ENCODE measurements around the gene RALGPS1. TPM values are rescaled to one million over a fixed set of nuclear protein-coding genes. Genes with fewer than 3 reads are reported as not detected.
"Not testable (repeated sequence)": the region's sequence is repeated elsewhere in the genome, so short reads cannot be mapped to it uniquely, and the experiment has no call there.

RALGPS1 gene
- total RNA-seq, 1 donor from 2014 or later: 21.1 TPM

DNA sequence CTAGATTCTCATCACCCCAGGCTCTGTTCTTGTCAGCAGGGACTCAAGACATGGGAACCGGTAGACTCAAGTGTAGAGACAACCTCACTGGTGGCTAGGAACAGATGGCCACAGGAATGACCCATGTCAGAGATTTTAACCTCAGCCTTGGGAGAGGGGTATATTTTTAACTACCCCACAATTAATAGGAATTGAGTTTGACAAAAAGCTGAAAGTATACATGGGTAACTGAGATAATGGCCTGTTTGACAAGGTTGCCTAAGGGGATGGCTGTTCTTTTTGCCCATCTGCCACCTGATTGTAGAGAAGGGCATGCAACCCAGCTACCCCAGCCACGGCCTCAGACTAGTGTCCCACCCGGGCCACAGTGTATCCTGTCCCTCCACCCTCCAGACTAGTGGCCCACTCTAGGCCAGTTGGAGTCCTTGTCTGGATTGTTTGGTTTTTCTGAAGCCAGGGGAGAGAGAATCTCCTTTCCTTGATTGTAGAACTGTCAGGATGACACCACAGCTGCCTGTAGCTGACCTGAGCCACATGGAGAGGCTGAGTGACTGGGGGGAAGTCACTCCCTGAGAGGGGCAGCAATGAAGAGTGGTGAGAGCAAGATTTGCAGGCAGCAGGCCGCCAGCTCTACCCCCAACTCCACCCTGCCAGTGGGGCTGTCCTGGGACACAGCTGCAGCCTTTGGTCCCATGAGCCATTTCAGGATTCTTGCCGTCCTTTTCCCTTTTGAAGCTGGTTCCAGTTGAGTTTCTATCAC is 222.5 kb downstream of the RALGPS1 start:
- ATAC-seq: no peak
- intact Hi-C loops (cut with micrococcal nuclease): no loop called here
- DNase-seq: no peak

DNA sequence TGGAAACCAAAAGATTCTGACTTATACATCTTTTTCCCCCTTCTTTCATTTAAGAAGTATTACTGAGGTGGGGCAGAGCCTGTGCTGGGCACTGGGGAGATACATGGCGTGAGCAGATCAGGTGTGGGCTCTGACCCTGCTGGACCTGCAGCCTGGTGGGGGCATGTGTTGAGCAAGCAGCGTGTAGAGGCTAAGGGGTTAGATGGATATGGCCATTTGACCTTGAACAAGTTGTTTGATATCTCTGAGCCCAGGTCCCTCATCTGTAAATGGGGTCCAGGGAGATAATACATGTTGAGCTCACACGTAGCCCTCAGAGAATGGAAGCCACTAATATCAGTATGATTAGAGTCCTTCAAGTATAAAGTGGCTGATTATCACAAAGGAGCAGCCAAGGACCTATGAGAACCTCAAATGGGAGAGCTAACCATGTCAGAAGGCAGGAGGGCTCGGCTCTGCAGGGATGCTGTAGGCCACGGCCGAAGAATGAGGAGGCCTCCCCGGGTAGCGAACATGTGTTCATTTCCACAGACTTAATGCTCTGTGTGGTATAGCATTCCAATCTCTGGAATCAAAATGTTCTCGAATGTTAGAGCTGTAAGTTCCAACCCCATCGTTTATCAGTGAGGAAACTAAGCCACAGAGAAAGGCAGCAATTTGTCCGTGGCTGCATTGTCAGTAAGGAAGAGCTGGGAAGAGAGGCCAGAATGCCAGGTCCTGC is 223.2 kb downstream of the RALGPS1 start:
- DNase-seq (no peak), ATAC-seq (no peak)
- intact Hi-C loops (cut with micrococcal nuclease): no loop called here

DNA sequence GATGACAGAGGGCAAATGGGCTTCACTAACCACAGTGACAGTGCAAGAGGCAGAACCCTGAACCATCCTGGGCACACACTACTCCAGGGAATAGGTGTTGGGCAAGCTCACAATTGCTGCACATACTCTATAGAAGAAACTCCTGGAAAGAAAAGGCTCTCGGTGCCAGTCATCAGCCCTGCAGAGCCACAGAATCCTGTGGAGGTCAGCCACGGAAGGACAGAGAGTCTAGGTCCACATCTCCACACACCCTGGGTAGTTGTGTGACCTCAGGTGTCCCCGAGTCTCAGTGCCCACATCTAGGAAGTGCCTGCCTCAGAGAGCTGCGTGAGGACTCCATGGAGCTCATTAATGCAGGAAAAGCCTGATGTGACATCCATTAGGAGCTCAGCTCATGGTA is 223.9 kb downstream of the RALGPS1 start:
- no peak for ATAC-seq
- intact Hi-C loops (cut with micrococcal nuclease): no loop called here
- DNase-seq: no peak

DNA sequence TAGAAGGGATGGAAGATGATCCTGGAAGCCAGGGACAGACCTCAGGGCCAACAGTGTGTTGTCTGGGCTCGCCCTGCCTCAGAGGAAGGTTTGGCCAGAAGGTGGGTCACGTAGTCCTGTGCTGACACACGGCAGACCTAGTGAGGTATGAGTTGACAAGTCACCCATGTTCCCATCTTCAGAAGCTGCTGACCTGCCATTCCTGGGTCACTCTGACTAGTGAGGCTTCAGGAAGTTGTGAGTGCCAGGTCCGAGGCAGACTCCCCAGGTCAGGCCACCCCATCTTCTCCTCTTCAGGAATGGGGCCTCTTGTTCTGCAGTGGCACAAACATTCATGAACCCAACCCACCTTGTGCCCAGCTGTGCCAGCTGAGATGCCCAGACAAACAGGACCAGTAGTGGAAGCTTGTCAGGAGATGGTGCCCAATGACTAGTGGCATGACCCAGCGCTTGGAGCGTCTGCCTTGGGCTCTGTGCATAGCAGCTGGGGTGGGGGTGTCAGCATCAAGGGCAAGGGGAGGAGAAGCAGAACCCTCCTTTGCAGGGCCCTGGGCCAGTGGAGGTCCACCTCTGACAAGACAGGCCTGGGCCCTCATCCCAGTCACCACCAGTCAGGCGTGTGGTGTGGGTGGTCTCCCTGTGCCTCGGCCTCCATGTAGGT is 224.6 kb downstream of the RALGPS1 start:
- no peak for DNase-seq
- intact Hi-C loops (cut with micrococcal nuclease): no loop called here
- ATAC-seq: no peak

DNA sequence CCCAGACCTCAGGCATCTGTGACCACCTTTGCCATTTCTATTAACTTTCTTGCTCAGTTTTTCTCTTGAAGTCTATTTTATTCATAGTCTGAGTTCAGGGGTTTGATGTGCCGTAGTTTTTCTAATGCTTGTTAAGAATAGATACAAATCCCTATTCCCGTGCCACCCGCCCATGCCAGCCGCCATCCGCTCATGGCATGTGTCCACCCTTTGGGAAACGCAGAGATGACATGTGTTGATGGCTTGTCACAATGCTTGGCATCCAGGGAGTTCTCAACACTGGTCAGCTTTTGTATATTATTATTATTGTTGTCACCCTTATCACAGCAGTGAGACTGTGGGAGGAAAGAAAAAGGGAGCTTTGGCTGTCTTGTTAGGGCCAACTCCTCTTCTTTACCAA is 225.2 kb downstream of the RALGPS1 start:
- ATAC-seq: no peak
- intact Hi-C loops (cut with micrococcal nuclease): no loop called here
- DNase-seq: no peak

DNA sequence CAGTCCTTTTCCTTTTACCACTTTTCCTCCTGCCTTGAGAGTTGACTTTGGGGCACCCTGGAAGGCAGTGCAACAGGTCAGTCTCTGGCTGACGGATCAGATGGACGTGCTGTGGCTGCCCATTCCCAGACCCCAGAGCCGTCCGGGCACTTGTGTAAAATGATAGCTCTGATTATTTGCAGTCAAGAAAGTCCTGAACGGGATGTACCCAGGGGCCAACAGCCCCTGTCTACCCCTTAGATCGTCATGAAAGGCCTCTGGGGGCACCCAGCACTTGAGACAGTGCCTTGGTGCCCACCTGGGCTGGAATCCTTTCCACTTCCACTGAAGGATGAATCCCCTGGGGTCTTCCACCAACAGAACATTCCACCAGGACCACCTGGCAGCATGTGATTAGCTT is 225.6 kb downstream of the RALGPS1 start:
- intact Hi-C loops (cut with micrococcal nuclease): no loop called here
- no peak for DNase-seq
- no peak for ATAC-seq

DNA sequence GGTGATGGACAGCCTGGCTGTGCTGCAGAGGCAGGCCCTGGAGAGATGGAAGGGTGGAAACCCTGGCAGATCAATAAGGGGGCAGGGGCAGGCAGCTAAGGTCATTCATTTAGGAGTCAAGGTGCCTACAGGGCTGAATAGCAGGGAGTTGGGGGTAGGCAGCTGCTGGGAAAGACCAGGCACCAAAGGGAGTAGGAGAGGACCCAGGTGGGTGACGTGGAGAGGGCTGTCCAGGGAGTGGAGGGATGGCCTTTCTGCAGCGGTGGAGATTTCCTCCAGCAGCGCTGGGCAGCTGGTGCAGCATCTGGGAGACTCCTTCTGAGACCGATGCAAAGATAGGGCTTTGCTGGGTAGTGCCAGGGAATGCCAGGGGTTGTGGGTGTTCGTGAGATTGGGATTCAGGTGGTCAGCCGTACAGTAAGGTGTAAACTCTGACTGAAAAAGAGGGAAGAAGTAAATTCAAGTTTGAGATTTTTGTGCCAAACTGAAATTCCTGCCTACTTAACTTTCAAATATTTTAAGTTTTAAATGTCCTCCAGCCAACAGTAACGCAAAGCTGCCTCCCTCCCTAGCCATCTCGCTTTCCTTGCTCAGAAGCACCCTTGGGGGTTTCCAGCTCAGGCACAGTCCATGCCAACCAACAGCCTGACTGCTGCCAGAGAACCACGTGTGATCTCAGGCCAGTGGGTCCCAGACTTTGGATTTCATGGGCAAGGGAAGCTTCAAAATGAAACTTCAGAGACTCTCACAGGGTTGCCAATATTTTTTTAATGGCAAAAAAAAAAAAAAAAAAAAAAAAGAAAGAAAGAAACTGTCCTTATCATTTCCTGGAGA is 226.5 kb downstream of the RALGPS1 start:
- DNase-seq: no peak
- intact Hi-C loops (cut with micrococcal nuclease): no loop called here
- peak; percentile 17 for ATAC-seq

DNA sequence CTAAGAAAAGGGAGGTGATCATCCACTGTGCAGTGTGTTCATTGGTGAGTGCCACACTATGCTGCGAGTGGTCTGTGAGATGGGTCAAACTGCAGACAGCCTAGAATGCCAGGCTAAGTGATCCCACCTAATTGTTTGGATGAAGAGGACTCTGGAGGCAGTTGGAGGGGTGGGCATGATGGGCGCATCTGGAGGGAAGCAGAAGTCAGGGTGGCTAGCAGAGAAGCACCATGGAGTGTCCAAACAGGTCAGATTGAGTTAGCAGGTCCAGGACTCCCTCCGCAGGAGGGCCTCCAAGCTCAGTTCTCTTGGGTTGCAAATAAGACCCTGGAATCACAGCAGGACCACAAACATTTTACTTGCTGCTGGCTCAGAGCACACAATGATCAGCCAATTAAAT is 227.7 kb downstream of the RALGPS1 start:
- ATAC-seq (no peak), DNase-seq (no peak)
- intact Hi-C loops (cut with micrococcal nuclease): no loop called here

DNA sequence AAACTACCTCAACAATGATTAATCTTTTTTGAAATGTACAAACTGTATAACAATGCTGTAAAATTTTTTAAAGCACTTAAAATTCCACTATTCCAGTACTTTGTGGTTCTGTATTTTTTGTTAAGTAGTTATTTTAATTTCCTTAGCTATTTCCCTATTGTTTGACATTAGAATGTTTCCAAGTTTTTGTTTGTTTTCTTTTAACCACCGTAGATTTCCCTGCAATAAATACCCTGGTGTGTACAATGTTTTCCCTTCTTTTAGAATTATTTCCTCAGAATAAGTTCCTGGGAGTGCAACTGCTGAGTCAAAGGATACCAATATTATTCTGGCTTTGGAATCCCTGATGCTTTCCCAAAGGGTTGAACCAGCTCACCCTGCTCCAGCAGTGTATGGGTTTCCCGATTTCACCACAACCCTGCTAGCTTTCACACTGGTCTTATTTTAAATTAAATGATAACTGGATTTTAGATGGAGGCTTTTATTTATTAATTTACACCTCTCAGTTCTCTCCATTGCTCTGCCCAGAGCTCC is 228.4 kb downstream of the RALGPS1 start:
- DNase-seq (no peak), ATAC-seq (no peak)
- intact Hi-C loops (cut with micrococcal nuclease): no loop called here

DNA sequence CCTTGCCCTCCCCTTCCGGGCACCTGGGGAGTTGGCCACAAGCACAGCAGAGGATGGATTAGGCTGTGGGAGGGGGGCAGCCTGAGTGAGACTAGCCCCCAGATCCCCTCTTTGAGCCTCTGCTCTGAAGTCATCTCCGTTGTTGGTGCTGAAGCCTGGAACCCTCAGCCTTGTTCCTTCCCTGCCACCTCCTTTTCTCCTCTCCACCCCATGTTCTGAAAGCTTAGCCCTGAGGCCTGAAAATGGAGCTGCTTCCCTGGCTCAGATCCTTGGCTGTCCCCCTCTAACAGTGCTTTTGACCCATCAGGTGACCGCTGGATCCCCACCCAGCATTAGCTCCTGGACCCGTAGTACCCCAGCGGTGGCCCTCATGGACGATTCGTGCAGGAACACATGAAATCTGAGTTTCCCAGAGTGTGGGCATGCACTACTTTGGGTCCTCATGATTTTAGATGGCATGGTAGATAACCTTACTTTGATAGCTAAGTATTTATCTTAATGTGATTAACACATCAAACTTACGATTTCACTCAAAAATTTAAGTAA is 229.4 kb downstream of the RALGPS1 start:
- DNase-seq (no peak), ATAC-seq (no peak)
- intact Hi-C loops (cut with micrococcal nuclease): no loop called here

DNA sequence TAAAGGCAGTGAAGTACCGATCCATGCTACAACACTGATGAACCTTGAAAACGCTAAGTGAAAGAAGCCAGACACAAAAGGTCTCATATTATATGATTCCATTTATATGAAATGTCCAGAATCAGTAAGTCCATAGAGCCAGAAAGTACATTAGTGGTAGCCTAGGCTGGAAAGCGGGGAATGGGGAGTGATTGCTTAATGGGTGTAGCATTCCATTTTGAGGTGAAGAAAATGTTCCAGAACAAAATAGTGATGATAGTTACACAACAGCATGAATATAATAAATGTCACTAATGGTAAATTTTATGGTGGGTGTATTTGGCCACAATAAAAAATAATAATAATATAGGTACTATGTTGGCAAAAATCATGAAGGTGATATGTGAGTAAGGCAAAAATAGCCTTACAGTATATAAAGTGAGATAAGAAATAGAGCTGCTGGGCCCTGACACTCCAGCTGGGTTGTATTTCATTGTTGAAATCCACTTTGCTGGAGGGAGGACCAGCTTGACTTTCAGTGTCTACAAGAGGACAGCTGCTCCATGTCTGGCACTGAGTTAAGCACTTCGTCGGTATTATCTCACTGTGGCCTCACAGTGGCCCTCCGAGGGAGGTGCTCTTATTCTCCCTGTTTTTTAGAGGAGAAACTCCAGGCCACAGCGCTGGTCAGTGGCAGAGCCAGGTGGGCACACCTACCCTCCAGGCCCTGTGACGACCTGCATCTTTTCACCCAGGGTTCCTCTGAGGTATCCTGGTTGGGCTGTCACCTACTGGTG is 230.3 kb downstream of the RALGPS1 start:
- peak; percentile 93 for ATAC-seq
- intact Hi-C loops (cut with micrococcal nuclease): no loop called here
- DNase-seq: peak; percentile 60

DNA sequence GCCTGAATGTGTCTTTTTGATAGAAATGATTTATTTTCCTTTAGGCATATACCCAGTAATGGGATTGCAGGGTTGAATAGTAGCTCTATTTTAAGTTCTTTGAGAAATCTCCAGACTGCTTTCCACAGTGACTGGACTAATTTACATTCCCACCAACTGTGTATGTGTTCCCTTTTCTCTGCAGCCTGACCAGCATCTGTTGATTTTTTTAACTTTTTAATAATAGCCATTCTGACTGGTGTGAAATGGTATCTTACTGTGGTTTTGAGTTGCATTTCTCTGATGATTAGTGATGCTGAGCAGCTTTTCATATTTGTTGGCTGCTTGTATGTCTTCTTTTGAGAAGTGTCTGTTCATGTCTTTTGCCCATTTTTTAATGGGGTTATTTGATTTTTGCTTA is 232.3 kb downstream of the RALGPS1 start:
- DNase-seq; intact Hi-C loops (cut with micrococcal nuclease); ATAC-seq: not testable (repeated sequence)

DNA sequence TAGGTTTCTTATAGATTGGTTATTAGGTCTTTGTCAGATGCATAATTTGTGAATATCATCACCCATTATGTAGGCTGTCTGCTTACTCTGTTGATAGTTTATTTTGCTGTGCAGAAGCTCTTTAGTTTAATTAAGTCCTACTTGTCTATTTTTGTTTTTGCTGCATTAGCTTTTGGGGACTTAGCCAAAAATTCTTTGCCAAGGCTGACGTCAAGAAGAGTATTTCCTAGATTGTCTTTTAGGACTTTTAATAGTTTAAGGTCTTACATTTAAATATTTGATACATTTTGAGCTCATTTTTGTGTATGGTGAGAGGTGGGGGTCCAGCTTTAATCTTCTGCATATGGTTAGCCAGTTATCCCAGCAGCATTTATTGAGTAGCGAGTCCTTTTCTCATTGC is 232.7 kb downstream of the RALGPS1 start:
- no peak for ATAC-seq
- intact Hi-C loops (cut with micrococcal nuclease): no loop called here
- no peak for DNase-seq

DNA sequence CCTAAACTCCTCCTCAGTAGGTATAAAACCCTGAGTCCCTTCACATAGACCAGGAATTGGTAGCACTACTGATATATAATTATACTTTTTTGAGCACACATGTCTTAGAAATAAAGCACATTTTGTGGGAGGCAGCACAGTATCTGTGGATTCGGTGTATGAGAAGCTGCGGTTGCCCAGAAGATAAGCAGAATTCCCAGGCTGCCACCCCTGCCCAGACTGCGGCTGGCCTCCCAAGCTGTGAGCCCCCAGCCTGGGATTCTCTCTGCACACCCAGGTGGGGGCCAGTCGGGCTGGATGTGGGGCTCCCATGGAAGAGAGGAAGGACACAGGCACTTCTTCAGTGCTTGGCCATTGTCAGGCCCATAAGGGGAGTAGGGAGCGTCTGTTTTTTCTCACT is 233.4 kb downstream of the RALGPS1 start:
- intact Hi-C loops (cut with micrococcal nuclease): no loop called here
- DNase-seq: no peak
- no peak for ATAC-seq

DNA sequence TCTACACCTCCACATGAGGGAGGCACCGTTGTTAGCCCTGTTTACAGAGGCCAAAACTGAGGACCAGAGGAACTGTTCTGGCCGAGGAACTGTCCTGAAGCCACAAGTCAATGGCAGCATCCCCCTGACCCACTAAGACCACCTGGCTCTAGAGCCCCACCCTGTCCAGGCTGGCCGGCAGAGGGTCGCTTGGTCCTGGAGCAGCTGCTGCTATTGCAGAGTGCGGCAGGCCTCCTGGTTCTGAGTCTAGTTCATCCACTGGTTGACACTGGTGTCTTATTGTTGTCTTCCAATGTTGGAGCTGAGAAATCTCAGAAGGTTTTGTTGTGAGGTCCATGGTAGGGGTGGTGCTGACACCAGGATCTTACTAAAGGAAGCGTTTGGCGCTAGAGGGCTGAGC is 234.4 kb downstream of the RALGPS1 start:
- ATAC-seq (no peak), DNase-seq (no peak)
- intact Hi-C loops (cut with micrococcal nuclease): no loop called here

DNA sequence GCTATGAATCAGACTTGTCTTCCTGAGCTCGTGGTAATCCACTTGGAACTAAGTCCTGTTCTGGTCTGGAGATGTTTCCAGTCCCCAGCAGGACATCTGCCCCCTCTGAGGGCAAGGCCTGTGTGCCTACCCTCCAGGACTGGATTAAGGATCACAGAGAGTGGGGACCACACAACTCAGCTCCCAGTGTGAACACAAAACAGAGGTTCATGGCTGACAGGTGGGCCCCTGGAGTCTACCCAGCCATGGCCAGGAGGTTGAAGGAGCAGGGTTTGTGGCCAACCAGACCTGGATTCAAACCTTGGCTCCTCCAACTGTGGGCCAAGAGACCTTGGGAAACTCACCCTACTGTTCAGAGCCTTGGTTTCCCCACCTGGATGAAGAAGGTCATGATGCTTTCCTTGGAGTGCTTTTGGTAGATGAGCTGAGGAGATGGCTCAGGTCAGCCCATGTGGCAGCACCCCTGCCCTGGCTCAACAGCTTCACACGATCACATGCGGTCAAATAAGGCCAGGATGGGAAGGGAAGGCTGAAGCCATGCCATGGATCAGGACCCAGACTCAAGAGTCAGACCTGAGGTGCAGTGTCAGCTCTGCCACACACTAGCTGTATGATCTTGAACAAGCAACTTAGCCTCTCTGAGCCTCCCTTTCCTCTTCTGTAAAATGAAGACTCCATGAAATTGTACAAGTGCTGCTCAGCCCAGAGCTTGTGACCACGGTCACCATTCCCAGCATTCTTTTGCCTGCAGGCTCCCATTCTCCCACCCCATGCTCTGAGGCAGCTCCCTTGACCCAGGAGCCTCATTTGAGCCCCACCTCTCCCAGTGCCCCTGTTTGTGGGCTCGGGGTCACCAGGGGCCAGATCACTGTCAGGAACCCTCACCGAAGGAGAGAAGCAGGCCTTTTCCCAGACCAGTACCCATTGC is 235.1 kb downstream of the RALGPS1 start:
- ATAC-seq (no peak), DNase-seq (no peak)
- intact Hi-C loops (cut with micrococcal nuclease): no loop called here

DNA sequence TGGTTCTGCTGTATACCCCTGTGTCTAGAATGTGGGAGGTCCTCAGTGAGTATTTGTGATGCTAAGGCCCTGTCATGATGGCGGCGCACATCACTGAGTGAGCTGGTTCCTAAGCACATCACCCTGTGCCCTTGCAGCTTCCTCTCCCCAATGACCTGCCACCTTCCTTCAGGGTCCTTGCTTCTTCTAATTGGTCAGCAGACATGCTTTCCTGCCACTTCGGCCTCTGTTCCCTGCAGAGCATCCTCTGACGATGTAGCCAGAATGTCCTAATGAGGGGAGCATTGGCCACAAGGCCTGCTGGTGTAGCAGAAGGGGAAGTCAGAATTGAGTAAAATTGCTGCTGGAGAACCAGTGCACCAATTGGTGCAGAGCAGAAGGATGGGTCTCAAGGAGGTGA is 238.9 kb downstream of the RALGPS1 start:
- DNase-seq (no peak), ATAC-seq (no peak)
- intact Hi-C loops (cut with micrococcal nuclease): no loop called here

Measured in left ventricle myocardium superior (tissue), 1 donor.